ENCODE data around the gene PHLDB2. TPM values are rescaled to one million over a fixed set of nuclear protein-coding genes. Genes with fewer than 3 reads are reported as not detected.

Gene PHLDB2
- total RNA-seq, 1 experiment from 2014 or later = 143 TPM

- H3K9me2 ChIP-seq (ENCODE audit: insufficient read depth) = no peaks in the 10 kb centered on the region
- peak; percentile 43; the same call in 1 of the 2 replicates for ATAC-seq
- peak overlapping the region in 1 of 2 experiments; percentile 5; a peak in 1 of 4 replicates for H3K4me3 ChIP-seq (replicated peaks in 1 of 2; ENCODE audit: low read depth in 1 of 2, low read length in 2 of 2)
- no peak overlapping the region for H3K27ac ChIP-seq (ENCODE audit: low read depth, low read length)
- no peak overlapping the region for H2AFZ ChIP-seq (ENCODE audit: low read depth, low read length, poor library complexity, severe bottlenecking)
- H4K20me1 ChIP-seq (ENCODE audit: insufficient read depth) = no peaks in the 10 kb centered on the region
- intact Hi-C loops (cut with micrococcal nuclease) = no loop called here
- no peak overlapping the region for H3K9ac ChIP-seq (ENCODE audit: low read length)
- no peak for DNase-seq (ENCODE audit: low read depth, low spot score)
- RAD21 ChIA-PET (ENCODE audit: low non-redundant PET in 1 of 2, low total read pairs in 2 of 2, uncharacterized antibody in 2 of 2, unreplicated experiment in 2 of 2) = no interaction called here
- no TSS peak for BruUV-seq (replicated peaks)
- no peaks in the 10 kb centered on the region for H3K9me3 ChIP-seq (ENCODE audit: control insufficient read depth in 1 of 2, insufficient read depth in 1 of 2, low read depth in 1 of 2, low read length in 2 of 2)
- CTCF ChIA-PET = interaction anchor here (1.1 to 3.9 kb wide), 3 partner anchors 11 to 16 kb away, joined by 3 to 46 read pairs (median 7); no protein-coding TSS in a partner anchor
- no peaks in the 10 kb centered on the region for H3K79me2 ChIP-seq (ENCODE audit: insufficient read depth, low read length)
- no peaks in the 10 kb centered on the region for H3K36me3 ChIP-seq (ENCODE audit: control insufficient read depth in 1 of 2, insufficient read depth in 2 of 2, low read length in 2 of 2)
- TF ChIP-seq SP1 (IDR thresholded peaks at IDR 0.05; ENCODE audit: low read depth) (peak; percentile 75), FOSL1 (IDR thresholded peaks at IDR 0.05; ENCODE audit: low read depth) (peak; percentile 87), JUND (IDR thresholded peaks at IDR 0.05) (peak; percentile 73), ZBTB33 (IDR thresholded peaks at IDR 0.05; ENCODE audit: extremely low read depth, insufficient replicate concordance, low read length) (no peak), CBX3 (IDR thresholded peaks at IDR 0.05; ENCODE audit: low read depth) (0 out of 2 replicates have a peak, but pooled peaks have one; percentile 22), ZNF274 (IDR thresholded peaks at IDR 0.05; ENCODE audit: low read depth, low read length) (no peak), MAX (IDR thresholded peaks at IDR 0.05) (no peak), ELF1 (IDR thresholded peaks at IDR 0.05; ENCODE audit: borderline replicate concordance, low read depth) (no peak), EZH2phosphoT487 (IDR thresholded peaks at IDR 0.05; ENCODE audit: borderline replicate concordance) (no peak), EGR1 (IDR thresholded peaks at IDR 0.05; ENCODE audit: low read depth) (peak; percentile 93), YY1 (IDR thresholded peaks at IDR 0.05; ENCODE audit: extremely low read depth, insufficient replicate concordance, low read depth, low read length) (peak; percentile 14)
- H3K4me1 ChIP-seq (ENCODE audit: control insufficient read depth in 1 of 2, insufficient read depth in 2 of 2, low read length in 2 of 2) = peaks cover 2 to 41% of the 10 kb centered on the region in 2 experiments; a peak in 3 of 4 replicates
- peak overlapping the region; percentile 61 for H3K4me2 ChIP-seq (ENCODE audit: low read length)
- H3K27me3 ChIP-seq (ENCODE audit: insufficient read depth, low read length) = no peaks in the 10 kb centered on the region
- POLR2A ChIA-PET = interaction anchor here (1.5 to 3.9 kb wide), 3 partner anchors 7 to 98 kb away, joined by 4 to 19 read pairs (median 6); partner anchors contain the start of gene ABHD10
Observed at GRCh38 chr3:112002096-112002971, 143.3 kb downstream of the PHLDB2 start.
